GM10248 (cell line): Measurements from ENCODE around the gene POU3F2.

Experiments used
- CTCF ChIA-PET: fragments of 300-600 bp; sonication (Branson Sonifier 250); formaldehyde crosslinking; extraction: SDS; loops from one replicate; lab custom pipeline; 2021; ENCODE audit warnings: antibody characterized with exemption; lab: Yijun Ruan, JAX
- POLR2A ChIA-PET: fragments of 350-650 bp; sonication (Branson Sonifier 250); formaldehyde crosslinking; extraction: SDS; loops from one replicate; lab custom pipeline; 2020; ENCODE audit warnings: antibody characterized with exemption; lab: Yijun Ruan, JAX
- DNase-seq: peaks from one replicate; pipeline ENCODE4 v3.0.0; 2012; ENCODE audit errors: extremely low spot score
- CTCF ChIP-seq: IDR thresholded peaks from 2 replicates; pipeline ENCODE4 v1.5.1; 2012; ENCODE audit warnings: mild to moderate bottlenecking, low read depth; ENCODE audit errors: extremely low read depth, missing control alignments, control extremely low read depth

The POU3F2 gene

GRCh38 chr6:98839781-98840361 is 5.5 kb downstream of the POU3F2 start:
- DNase-seq, result no peak
- CTCF ChIA-PET, result interaction anchor here (1.4 kb wide), 1 partner anchor 9 kb away, joined by 3 read pairs; no protein-coding TSS in a partner anchor
- TF ChIP-seq CTCF, result peak; percentile 25
- POLR2A ChIA-PET, result no interaction called here

GRCh38 chr6:98840385-98840784 is 6.0 kb downstream of the POU3F2 start:
- no peak for DNase-seq
- CTCF ChIA-PET, result interaction anchor here (1.4 kb wide), 1 partner anchor 10 kb away, joined by 3 read pairs; no protein-coding TSS in a partner anchor
- TF ChIP-seq CTCF, result no peak
- POLR2A ChIA-PET, result no interaction called here

DNA sequence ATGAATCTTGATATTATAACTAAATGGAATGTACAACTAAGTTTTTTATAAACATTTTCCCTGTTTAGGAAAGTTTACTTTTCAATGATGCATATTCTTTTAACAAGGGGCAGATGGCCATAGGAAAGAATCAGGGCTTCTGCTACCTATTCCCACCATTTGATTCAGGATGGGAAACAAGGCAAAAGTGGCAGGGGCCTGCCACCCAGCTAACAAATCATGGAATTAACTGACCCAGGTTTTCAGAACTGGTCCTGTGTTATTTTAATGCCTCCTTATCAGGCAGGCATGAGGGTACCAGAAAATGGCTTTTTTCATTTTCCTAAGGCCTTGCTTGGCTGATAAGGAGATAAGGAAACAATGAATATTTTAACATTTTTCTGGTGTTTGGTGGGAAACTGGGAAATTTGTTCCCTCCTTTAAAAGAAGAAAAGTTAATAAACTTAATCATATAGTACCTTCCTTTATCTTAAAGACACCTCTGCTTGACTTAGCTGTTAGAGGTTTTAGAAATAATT is 6.7 kb downstream of the POU3F2 start:
- POLR2A ChIA-PET, result no interaction called here
- CTCF ChIA-PET, result interaction anchor here (1.1 to 1.4 kb wide), 2 partner anchors 10 to 1343 kb away, joined by 3 read pairs; no protein-coding TSS in a partner anchor
- DNase-seq, result no peak
- TF ChIP-seq CTCF, result no peak

DNA sequence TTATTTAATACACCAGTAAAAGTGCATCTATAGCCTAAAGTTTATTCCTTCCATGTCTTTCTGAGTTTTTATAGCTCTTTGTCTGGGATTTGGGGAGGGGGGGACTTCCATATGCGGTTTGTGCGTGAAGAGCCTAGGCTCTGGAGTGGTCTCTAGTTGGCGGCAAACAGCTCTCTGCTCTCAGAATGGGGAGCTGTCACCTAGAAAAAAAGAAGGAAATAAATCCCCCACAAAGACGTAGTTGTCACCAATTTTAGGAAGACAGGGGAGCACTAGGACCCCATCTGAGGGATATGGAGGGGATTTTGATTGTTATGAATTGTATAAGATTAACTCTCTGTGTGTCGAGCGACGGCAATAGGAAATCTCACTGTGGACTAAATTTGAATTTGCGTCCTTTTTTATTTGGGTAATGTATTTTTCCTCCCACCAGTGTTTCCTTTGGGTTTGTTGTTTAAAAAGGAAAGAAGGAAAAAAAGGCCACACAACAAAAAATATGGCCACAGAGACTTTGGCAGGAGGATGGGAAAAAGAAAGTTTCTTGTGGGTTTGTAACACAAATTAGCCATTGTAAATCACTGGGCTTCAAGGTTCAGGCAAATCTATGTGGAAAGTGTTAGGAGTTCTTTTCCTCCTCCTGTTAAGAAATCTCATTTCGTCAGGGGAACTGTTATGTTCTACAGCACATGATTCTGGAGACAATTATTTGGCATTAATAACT is 7.4 kb downstream of the POU3F2 start:
- ChIA-PET POLR2A (no interaction called here), CTCF (interaction anchor here (1.1 kb wide), 1 partner anchor 1344 kb away, joined by 3 read pairs; no protein-coding TSS in a partner anchor)
- no peak for DNase-seq
- TF ChIP-seq CTCF, result no peak

- POLR2A ChIA-PET, result no interaction called here
- no peak for DNase-seq
- CTCF ChIA-PET, result interaction anchor here (5.8 kb wide), 1 partner anchor 13 kb away, joined by 31 read pairs; no protein-coding TSS in a partner anchor
- no peak for TF ChIP-seq CTCF
These were observed 8.2 kb downstream of the POU3F2 start for GRCh38 chr6:98842342-98843180.
